Stimulated activated CD8-positive, alpha-beta memory T cell treated with anti-CD3 and anti-CD28 coated beads, Interleukin-12 subunit alpha, Interleukin-12 subunit beta, amount 100 ng/mL, for 4 hours (primary cell): ENCODE results near the gene DOCK11.

Experiments
- DNase-seq: peaks from one replicate; pipeline ENCODE4 v3.0.0-alpha.2; 2020; ENCODE audit warnings: low read depth

The DOCK11 gene

GRCh38 chrX:118630848-118631247 is 135.2 kb downstream of the DOCK11 start:
- DNase-seq = no peak

- no peak for DNase-seq
Observed at GRCh38 chrX:118631586-118631985, 136.0 kb downstream of the DOCK11 start.

GRCh38 chrX:118632862-118633261 is 137.2 kb downstream of the DOCK11 start:
- no peak for DNase-seq

- no peak for DNase-seq
Observed at GRCh38 chrX:118633530-118633929, 137.9 kb downstream of the DOCK11 start.

- DNase-seq = no peak
Observed at GRCh38 chrX:118634336-118634735, 138.7 kb downstream of the DOCK11 start.

- DNase-seq = no peak
Observed at GRCh38 chrX:118637997-118638396, 142.4 kb downstream of the DOCK11 start.

GRCh38 chrX:118644378-118644777 is 148.8 kb downstream of the DOCK11 start:
- no peak for DNase-seq

GRCh38 chrX:118652717-118653116 is 157.1 kb downstream of the DOCK11 start:
- DNase-seq = no peak

GRCh38 chrX:118654331-118654730 is 158.7 kb downstream of the DOCK11 start:
- DNase-seq = no peak

- no peak for DNase-seq
Observed at GRCh38 chrX:118655561-118656246, 160.1 kb downstream of the DOCK11 start.

GRCh38 chrX:118657413-118657812 is 161.8 kb downstream of the DOCK11 start:
- DNase-seq = no peak

- no peak for DNase-seq
Observed at GRCh38 chrX:118660085-118660484, 164.5 kb downstream of the DOCK11 start.

- DNase-seq = no peak
Observed at GRCh38 chrX:118665204-118665603, 169.6 kb downstream of the DOCK11 start.

GRCh38 chrX:118666521-118666920 is 170.9 kb downstream of the DOCK11 start:
- DNase-seq = no peak

- no peak for DNase-seq
Observed at GRCh38 chrX:118669435-118669834, 173.8 kb downstream of the DOCK11 start.

- no peak for DNase-seq
Observed at GRCh38 chrX:118675326-118675965, 179.8 kb downstream of the DOCK11 start.

- no peak for DNase-seq
Observed at GRCh38 chrX:118675966-118676349, 180.3 kb downstream of the DOCK11 start.

GRCh38 chrX:118677318-118677717 is 181.7 kb downstream of the DOCK11 start:
- no peak for DNase-seq

- DNase-seq = no peak
Observed at GRCh38 chrX:118679290-118679689, 183.7 kb downstream of the DOCK11 start.

GRCh38 chrX:118682258-118683014 is 186.8 kb downstream of the DOCK11 start:
- no peak for DNase-seq

GRCh38 chrX:118685393-118685792 is 189.8 kb downstream of the DOCK11 start:
- no peak for DNase-seq

- DNase-seq = no peak
Observed at GRCh38 chrX:118688935-118689334, 193.3 kb downstream of the DOCK11 start.

GRCh38 chrX:118693843-118694242 is 198.2 kb downstream of the DOCK11 start:
- no peak for DNase-seq
